Kidney epithelial cell (primary cell): ENCODE data around the gene MAPRE2. TPM values are rescaled to one million over a fixed set of nuclear protein-coding genes. Genes with fewer than 3 reads are reported as not detected.

ENCODE experiments used
- DNase-seq: peaks from one replicate; pipeline ENCODE4 v3.0.0-alpha.2; 2010; ENCODE audit warnings: low read depth
- H3K27me3 ChIP-seq: 2 replicates; pipeline ENCODE4 v1.6.0; 2011; ENCODE audit warnings: low read length; ENCODE audit not compliant: control insufficient read depth, insufficient read depth
- H3K36me3 ChIP-seq: 2 replicates; pipeline ENCODE4 v1.5.1; 2011; ENCODE audit warnings: low read length; ENCODE audit not compliant: control insufficient read depth, insufficient read depth
- H3K4me3 ChIP-seq: 2 replicates; pipeline ENCODE4 v1.5.1; 2011; ENCODE audit warnings: low read depth, mild to moderate bottlenecking, control low read depth, low read length
- CTCF ChIP-seq: IDR thresholded peaks from 2 replicates; pipeline ENCODE4 v1.5.1; 2011; ENCODE audit warnings: mild to moderate bottlenecking, moderate library complexity, low read length, control low read depth, inconsistent platforms; ENCODE audit not compliant: insufficient read depth, poor library complexity, severe bottlenecking
- total RNA-seq: library from RNA; depleted of rRNA; stranded (reverse); fragments of >200 nt; gene quantifications from 2 replicates; pipeline ENCODE4 v1.2.3, GENCODE V29; 2015

The MAPRE2 gene
- total RNA-seq, 1 donor from 2014 or later = 16.2 TPM

GRCh38 chr18:35019933-35020332 is 21.3 kb upstream of the MAPRE2 start:
- no peaks in the 10 kb centered on the region for H3K36me3 ChIP-seq
- no peak for TF ChIP-seq CTCF
- H3K27me3 ChIP-seq = no peaks in the 10 kb centered on the region
- no peak for DNase-seq
- no peak overlapping the region for H3K4me3 ChIP-seq

GRCh38 chr18:35022426-35023001 is 18.7 kb upstream of the MAPRE2 start:
- no peak for DNase-seq
- Histone ChIP-seq H3K4me3 (no peak overlapping the region), H3K36me3 (no peaks in the 10 kb centered on the region), H3K27me3 (no peaks in the 10 kb centered on the region)
- TF ChIP-seq CTCF = no peak

- Histone ChIP-seq H3K36me3 (no peaks in the 10 kb centered on the region), H3K27me3 (no peaks in the 10 kb centered on the region), H3K4me3 (no peak overlapping the region)
- no peak for DNase-seq
- no peak for TF ChIP-seq CTCF
These were observed 17.0 kb upstream of the MAPRE2 start for GRCh38 chr18:35024196-35024595.

DNA sequence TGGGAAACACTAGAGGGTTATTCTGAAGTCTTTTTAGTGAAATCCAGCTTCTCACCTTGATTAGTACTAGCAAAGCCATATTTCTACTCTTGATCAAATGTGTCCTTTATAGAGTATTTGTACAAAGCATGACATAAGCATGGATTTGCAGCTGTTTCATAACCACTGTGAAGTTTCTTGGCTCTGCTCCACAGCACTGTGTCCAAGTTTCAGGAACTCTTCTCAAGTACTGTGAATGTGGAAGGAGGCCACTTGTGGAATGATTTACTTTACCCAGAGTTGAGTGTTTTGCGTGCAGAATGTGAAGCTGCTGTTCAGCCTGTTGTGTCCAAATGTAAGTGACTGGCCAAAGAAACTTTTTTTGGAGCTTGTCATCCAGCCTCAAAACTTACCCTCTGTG is 16.2 kb upstream of the MAPRE2 start:
- no peaks in the 10 kb centered on the region for H3K27me3 ChIP-seq
- H3K4me3 ChIP-seq = no peak overlapping the region
- TF ChIP-seq CTCF = no peak
- no peak for DNase-seq
- H3K36me3 ChIP-seq = no peaks in the 10 kb centered on the region

DNA sequence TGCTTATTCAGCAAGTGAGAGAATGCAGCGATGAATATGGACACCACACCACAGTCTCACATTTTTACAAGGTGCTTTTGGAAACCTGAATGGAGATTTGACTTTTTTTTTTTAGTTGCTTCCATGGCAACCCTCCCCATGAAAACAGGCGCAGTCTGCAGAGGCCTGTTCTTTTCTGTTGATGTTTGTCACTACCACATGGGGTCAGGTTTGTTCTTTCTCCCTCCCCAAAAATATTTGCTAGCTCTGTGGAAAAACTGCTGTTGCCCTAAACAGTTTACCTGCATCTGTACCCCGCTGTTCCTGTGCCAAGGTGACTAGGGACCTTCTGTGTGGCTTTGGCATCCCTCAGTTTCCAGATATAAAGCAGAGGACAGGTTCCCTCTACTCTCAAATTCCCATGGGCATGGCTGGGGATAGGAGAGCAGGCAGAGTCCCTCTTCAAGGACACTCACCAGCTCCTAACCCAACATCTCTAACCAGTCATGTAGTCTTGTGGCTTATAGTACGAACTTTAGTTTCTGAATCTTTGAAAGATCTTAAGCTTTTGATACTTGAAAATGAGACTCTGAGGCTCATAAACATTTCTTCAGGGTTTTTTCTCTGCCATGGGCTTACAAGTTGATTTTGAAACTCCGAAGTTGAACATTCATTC is 14.7 kb upstream of the MAPRE2 start:
- no peaks in the 10 kb centered on the region for H3K36me3 ChIP-seq
- TF ChIP-seq CTCF = no peak
- H3K27me3 ChIP-seq = no peaks in the 10 kb centered on the region
- no peak overlapping the region for H3K4me3 ChIP-seq
- DNase-seq = no peak

- no peak for DNase-seq
- H3K4me3 ChIP-seq = no peak overlapping the region
- no peak for TF ChIP-seq CTCF
- no peaks in the 10 kb centered on the region for H3K36me3 ChIP-seq
- no peaks in the 10 kb centered on the region for H3K27me3 ChIP-seq
These were observed 14.0 kb upstream of the MAPRE2 start for GRCh38 chr18:35027206-35027605.
